ENCODE measurements around the gene DPPA4.

GRCh38 chr3:109337393-109337792, at the start of gene DPPA4:
- no peak for TF ChIP-seq CTCF (IDR thresholded peaks at IDR 0.05)
- no peak for TF ChIP-seq ATF1 (CRISPR knock-in tag; IDR thresholded peaks at IDR 0.05)
- TF ChIP-seq PRDM15 (CRISPR knock-in tag; IDR thresholded peaks at IDR 0.05), result no peak
- TF ChIP-seq HMGXB4 (CRISPR knock-in tag; IDR thresholded peaks at IDR 0.05), result no peak
- TF ChIP-seq ESRRA (CRISPR knock-in tag; IDR thresholded peaks at IDR 0.05; ENCODE audit: borderline replicate concordance), result no peak
